ENCODE measurements around the gene WDR53. TPM values are rescaled to one million over a fixed set of nuclear protein-coding genes. Genes with fewer than 3 reads are reported as not detected.
"Not testable (repeated sequence)": the region's sequence is repeated elsewhere in the genome, so short reads cannot be mapped to it uniquely, and the experiment has no call there.

Gene WDR53
- polyA plus RNA-seq, 5 donors: 14.6 to 19.6 (median 16.6) TPM

- no peak for DNase-seq
These were observed 49.2 kb downstream of the WDR53 start for GRCh38 chr3:196518966-196519717.

- DNase-seq: no peak
These were observed 50.4 kb downstream of the WDR53 start for GRCh38 chr3:196517919-196518318.

- DNase-seq: no peak
These were observed 51.1 kb downstream of the WDR53 start for GRCh38 chr3:196517162-196517800.

GRCh38 chr3:196514913-196515621, 53.3 kb downstream of the WDR53 start, which contains the start of gene SMCO1:
TSS of gene SMCO1 (minus strand) at chr3:196515346. CDS start at chr3:196515209, 137 bp downstream.
- DNase-seq: no peak

GRCh38 chr3:196514350-196514716, 54.0 kb downstream of the WDR53 start:
- no peak for DNase-seq

GRCh38 chr3:196513697-196514349, 54.5 kb downstream of the WDR53 start:
- DNase-seq: no peak

GRCh38 chr3:196511646-196512425, 56.5 kb downstream of the WDR53 start:
- not testable (repeated sequence) for DNase-seq

GRCh38 chr3:196511108-196511507, 57.2 kb downstream of the WDR53 start:
- DNase-seq: not testable (repeated sequence)

GRCh38 chr3:196506687-196507086, 61.7 kb downstream of the WDR53 start:
- no peak for DNase-seq

GRCh38 chr3:196504556-196504955, 63.8 kb downstream of the WDR53 start:
- DNase-seq: no peak

Other genes with a start within 250 kb of the WDR53 start
- under 1 TPM; 0.28 to 0.39 (median 0.35) TPM for gene TM4SF19, start 230.2 kb downstream of the WDR53 start, polyA plus RNA-seq (ENCODE audit: insufficient read depth in 1 of 5, insufficient read length in 5 of 5, low replicate concordance in 1 of 5)
- 10 to 100 TPM; 21.8 to 44.1 (median 37.7) TPM for gene UBXN7, start 136.1 kb downstream of the WDR53 start, polyA plus RNA-seq (ENCODE audit: insufficient read depth in 1 of 5, insufficient read length in 5 of 5, low replicate concordance in 1 of 5)
- 10 to 100 TPM; 14.1 to 17.9 (median 16.8) TPM for gene RNF168, start 64.8 kb downstream of the WDR53 start, polyA plus RNA-seq (ENCODE audit: insufficient read depth in 1 of 5, insufficient read length in 5 of 5, low replicate concordance in 1 of 5)
- under 1 TPM in 3 of 5 donors, not detected in 2; 0.06 to 0.17 (median 0.09) TPM for gene SMCO1, start 53.2 kb downstream of the WDR53 start, polyA plus RNA-seq (ENCODE audit: insufficient read depth in 1 of 5, insufficient read length in 5 of 5, low replicate concordance in 1 of 5)
- 10 to 100 TPM; 13.3 to 18.5 (median 14.5) TPM for gene FBXO45, start 106 bp upstream of the WDR53 start, polyA plus RNA-seq (ENCODE audit: insufficient read depth in 1 of 5, insufficient read length in 5 of 5, low replicate concordance in 1 of 5)
- 10 to 100 TPM in 1 of 5 donors, 1 to 10 TPM in 4; 5.3 to 10.4 (median 6.1) TPM for gene NRROS, start 71.1 kb upstream of the WDR53 start, polyA plus RNA-seq (ENCODE audit: insufficient read depth in 1 of 5, insufficient read length in 5 of 5, low replicate concordance in 1 of 5)
- gene CEP19, start 143.7 kb upstream of the WDR53 start, polyA plus RNA-seq (ENCODE audit: insufficient read depth in 1 of 5, insufficient read length in 5 of 5, low replicate concordance in 1 of 5): 1 to 10 TPM; 3.0 to 5.8 (median 4.0) TPM
- 10 to 100 TPM; 21.5 to 29.1 (median 25.8) TPM for gene PIGX, start 143.8 kb upstream of the WDR53 start, polyA plus RNA-seq (ENCODE audit: insufficient read depth in 1 of 5, insufficient read length in 5 of 5, low replicate concordance in 1 of 5)
- gene PAK2, start 171.3 kb upstream of the WDR53 start, polyA plus RNA-seq (ENCODE audit: insufficient read depth in 1 of 5, insufficient read length in 5 of 5, low replicate concordance in 1 of 5): 10 to 100 TPM; 46.7 to 71.8 (median 64.5) TPM

All from right lung (tissue), 5 donors.